ENCODE data around the gene DHRSX.
"Not testable (repeated sequence)": the region's sequence is repeated elsewhere in the genome, so short reads cannot be mapped to it uniquely, and the experiment has no call there.

DHRSX gene

DNA sequence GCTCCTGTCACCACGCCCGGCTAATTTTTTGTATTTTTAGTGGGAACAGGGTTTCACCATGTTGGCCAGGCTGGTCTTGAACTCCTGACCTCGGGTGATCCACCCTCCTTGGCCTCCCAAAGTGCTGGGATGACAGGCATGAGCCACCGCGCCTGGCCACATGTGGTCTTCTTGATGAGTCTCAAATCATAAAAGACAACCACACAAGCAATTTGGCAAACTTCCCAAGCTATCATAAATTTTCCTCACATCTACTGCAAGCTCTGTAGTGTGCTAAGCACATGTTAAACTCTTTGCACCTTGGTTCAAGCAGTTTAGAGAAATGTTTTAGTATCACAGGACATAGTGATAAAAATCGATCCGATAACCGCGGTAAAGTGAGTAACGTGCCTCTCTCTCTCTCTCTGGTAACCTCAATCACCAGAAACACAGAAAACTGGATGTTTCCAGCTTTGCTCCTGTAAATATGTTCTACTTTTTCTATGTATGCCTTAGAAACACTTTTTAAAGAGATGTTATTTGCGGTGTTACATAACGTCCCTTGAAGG, 256.8 kb downstream of the DHRSX start:
- H3K4me3 Mint-ChIP-seq: no peak overlapping the region
- H3K4me1 Mint-ChIP-seq (ENCODE audit: low read depth): no peaks in the 10 kb centered on the region
- H3K36me3 Mint-ChIP-seq (ENCODE audit: low read depth): peaks cover 2% of the 10 kb centered on the region
- DNase-seq (ENCODE audit: low spot score): no peak
- H3K27ac Mint-ChIP-seq: no peak overlapping the region
- peaks cover 8% of the 10 kb centered on the region for H3K9me3 Mint-ChIP-seq
- no peaks in the 10 kb centered on the region for H3K27me3 Mint-ChIP-seq (ENCODE audit: low read depth)

DNA sequence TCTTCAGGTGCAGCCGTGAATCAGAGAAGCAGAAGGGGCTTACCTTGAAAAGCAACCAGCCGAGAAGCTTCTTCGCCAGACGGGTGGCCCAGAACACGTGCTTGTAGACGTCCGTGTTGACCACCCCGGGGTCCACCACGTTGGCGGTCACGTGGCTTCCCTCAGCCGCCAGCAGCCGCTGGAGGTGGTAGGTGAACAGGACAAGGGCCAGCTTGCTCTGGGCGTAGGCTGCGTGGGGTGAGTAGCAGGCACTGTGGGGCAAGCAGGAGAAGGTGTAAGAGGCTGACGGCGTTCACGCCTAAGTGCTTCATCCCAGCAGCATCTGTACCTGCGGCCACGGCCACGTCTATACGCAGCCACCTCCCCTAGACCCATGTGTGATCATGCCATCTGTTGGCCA, 257.8 kb downstream of the DHRSX start:
- Mint-ChIP-seq H3K9me3 (peaks cover 3% of the 10 kb centered on the region), H3K4me3 (no peak overlapping the region), H3K27me3 (ENCODE audit: low read depth) (no peaks in the 10 kb centered on the region), H3K27ac (no peak overlapping the region), H3K4me1 (ENCODE audit: low read depth) (no peaks in the 10 kb centered on the region), H3K36me3 (ENCODE audit: low read depth) (peaks cover 2% of the 10 kb centered on the region)
- no peak for DNase-seq (ENCODE audit: low spot score)

DNA sequence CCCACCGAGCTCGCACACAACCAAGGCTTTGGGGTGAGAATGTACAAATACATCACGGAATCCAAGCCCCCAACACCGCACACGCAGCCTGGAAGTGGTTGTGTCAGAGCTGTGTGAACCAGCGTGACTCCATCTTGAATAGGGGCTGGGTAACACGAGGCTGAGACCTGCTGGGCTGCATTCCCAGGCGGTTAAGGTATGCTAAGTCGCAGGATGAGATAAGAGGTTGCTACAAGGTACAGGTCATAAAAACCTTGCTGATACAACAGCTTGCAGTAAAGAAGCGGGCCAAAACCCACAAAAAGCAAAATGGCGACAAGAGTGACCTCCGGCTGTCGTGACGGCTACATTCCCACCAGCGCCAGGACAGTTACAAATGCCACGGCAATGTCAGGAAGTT, 258.4 kb downstream of the DHRSX start:
- Mint-ChIP-seq H3K36me3 (ENCODE audit: low read depth) (peaks cover 2% of the 10 kb centered on the region), H3K4me3 (no peak overlapping the region), H3K27me3 (ENCODE audit: low read depth) (no peaks in the 10 kb centered on the region), H3K9me3 (peaks cover 3% of the 10 kb centered on the region), H3K27ac (no peak overlapping the region), H3K4me1 (ENCODE audit: low read depth) (no peaks in the 10 kb centered on the region)
- DNase-seq (ENCODE audit: low spot score): no peak

DNA sequence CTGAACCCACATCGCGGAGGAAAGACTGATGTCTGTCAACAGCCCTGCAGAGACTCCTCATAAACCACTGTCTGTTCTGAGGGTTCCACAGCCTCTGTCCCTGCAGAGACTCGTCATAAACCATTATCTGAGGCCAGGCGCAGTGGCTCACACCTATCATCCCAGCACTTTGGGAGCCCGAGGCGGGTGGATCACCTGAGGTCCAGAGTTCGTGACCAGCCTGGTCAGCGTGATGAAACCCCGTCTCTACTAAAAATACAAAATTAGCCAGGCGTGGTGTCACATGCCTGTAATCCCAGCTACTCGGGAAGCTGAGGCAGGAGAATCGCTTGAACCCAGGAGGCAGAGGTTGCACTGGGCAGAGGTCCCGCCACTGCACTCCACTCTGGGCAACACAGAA, 259.3 kb downstream of the DHRSX start:
- H3K27me3 Mint-ChIP-seq (ENCODE audit: low read depth); H3K36me3 Mint-ChIP-seq (ENCODE audit: low read depth); H3K4me1 Mint-ChIP-seq (ENCODE audit: low read depth); DNase-seq (ENCODE audit: low spot score); H3K9me3 Mint-ChIP-seq; H3K27ac Mint-ChIP-seq; H3K4me3 Mint-ChIP-seq: not testable (repeated sequence)

DNA sequence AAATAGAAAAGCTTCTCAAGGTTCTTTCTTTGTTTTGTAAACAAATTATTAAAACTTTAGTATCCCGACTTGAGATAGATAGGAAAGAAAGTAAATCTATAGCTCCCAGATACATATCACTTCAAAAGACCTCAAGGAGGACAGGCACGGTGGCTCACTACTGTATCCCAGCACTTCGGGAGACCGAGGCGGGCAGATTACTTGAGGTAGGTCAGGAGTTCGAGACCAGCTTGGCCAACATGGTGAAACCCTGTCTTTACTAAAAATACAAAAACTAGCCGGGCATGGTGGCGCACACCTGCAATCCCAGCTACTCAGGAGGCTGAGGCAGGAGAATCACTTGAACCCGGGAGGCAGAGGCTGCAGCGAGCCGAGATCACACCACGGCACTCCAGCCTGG, 260.0 kb downstream of the DHRSX start:
- not testable (repeated sequence) for DNase-seq (ENCODE audit: low spot score); H3K27me3 Mint-ChIP-seq (ENCODE audit: low read depth); H3K4me1 Mint-ChIP-seq (ENCODE audit: low read depth); H3K36me3 Mint-ChIP-seq (ENCODE audit: low read depth); H3K9me3 Mint-ChIP-seq; H3K27ac Mint-ChIP-seq; H3K4me3 Mint-ChIP-seq

DNA sequence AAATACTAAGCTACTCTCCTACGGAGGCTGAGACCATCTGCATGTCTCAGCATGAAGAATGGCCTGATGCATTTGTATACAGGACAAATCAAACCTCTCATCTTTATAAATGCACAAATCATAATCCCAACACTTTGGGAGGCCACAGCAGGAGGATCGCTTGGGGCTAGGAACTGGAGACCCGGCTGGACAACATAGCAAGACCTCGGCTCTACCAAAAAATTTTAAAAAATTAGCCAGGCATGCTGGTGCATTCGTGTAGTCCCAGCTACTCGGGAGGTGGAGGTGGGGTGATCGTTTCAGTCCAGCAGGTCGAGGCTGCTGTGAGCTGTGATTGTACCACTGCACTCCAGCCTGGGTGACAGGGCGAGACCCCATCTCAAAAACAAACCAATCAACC, 262.8 kb downstream of the DHRSX start:
- Mint-ChIP-seq H3K27me3 (ENCODE audit: low read depth) (no peaks in the 10 kb centered on the region), H3K27ac (no peak overlapping the region), H3K9me3 (no peaks in the 10 kb centered on the region), H3K4me1 (ENCODE audit: low read depth) (peaks cover 7% of the 10 kb centered on the region), H3K36me3 (ENCODE audit: low read depth) (no peaks in the 10 kb centered on the region), H3K4me3 (no peak overlapping the region)
- DNase-seq (ENCODE audit: low spot score): no peak

DNA sequence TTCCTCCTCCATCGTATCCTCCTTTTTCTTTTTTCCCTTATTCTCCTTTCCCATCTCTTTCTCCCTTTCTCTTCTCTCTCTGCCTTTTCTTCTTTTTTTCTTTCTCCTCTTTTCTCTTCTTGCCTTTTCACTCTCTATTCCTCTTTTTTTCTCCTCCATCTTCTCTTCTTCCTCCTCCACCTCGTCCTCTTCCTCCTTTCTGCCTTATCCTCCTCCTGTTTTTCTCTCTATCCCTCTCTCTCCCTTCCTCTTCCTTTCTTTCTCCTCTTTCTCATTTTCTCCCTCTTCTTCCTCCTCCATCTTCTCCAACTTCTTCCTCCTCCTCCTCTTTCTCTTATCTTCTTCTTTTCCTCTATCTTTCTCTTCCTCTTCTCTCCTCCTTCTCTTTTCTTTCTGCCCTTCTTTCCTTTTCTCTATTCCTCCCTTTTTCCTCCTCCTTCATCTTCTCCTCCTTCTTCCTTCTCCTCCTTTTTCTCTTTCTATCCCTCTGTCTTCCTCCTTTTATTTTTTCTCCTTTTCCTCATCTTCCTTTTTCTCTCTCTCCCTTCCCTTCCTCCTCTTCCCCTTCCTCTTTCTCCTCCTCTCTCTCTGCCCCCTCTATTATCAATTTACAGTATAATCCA, 269.1 kb downstream of the DHRSX start:
- Mint-ChIP-seq H3K27me3 (ENCODE audit: low read depth) (no peaks in the 10 kb centered on the region), H3K4me1 (ENCODE audit: low read depth) (peaks cover 10% of the 10 kb centered on the region), H3K36me3 (ENCODE audit: low read depth) (peaks cover 20% of the 10 kb centered on the region), H3K4me3 (no peak overlapping the region), H3K9me3 (peaks cover 40% of the 10 kb centered on the region), H3K27ac (no peak overlapping the region)
- DNase-seq (ENCODE audit: low spot score): no peak

DNA sequence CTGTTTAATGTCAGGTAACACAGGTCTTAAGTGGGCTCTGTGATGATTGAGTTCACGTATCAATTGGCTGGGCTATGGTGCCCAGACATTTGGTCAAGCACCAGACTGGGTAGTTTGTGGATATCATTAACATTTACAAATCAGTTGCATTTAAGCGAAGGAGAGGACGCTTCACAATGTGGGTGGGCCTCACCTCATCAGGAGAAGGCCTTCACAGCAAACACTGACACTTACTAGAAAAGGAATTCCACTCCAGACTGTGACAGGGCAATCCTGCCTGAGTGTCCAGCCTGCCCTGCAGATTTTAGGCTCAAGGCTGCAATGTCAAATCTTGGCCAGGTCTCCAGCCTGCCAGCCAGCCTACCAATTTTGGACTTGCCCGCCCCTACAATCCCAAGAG, 270.3 kb downstream of the DHRSX start:
- Mint-ChIP-seq H3K36me3 (ENCODE audit: low read depth) (peaks cover 24% of the 10 kb centered on the region), H3K4me1 (ENCODE audit: low read depth) (peaks cover 10% of the 10 kb centered on the region), H3K27me3 (ENCODE audit: low read depth) (no peaks in the 10 kb centered on the region), H3K4me3 (no peak overlapping the region), H3K9me3 (peaks cover 46% of the 10 kb centered on the region), H3K27ac (no peak overlapping the region)
- DNase-seq (ENCODE audit: low spot score): no peak

DNA sequence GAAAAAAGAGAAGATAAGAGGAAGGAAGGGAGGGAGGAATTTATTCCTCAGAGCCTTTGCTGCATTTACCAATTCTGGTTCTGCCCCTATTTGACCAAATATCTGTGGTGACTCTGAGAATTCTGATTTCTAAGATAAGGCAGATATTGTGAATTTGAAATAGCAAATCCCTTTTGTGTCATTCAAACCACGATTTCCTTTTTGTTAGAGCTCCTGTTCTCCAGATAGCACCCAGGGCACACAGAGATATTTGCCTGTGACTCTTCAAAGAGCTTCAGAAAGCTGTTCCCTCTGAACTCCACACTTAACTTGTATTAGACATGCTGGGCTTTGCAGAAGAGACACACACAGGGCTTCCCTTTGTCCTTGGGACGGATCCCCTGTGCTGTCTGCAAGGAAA, 272.2 kb downstream of the DHRSX start:
- H3K4me3 Mint-ChIP-seq: no peak overlapping the region
- peaks cover 32% of the 10 kb centered on the region for H3K36me3 Mint-ChIP-seq (ENCODE audit: low read depth)
- H3K27me3 Mint-ChIP-seq (ENCODE audit: low read depth): no peaks in the 10 kb centered on the region
- peaks cover 63% of the 10 kb centered on the region for H3K9me3 Mint-ChIP-seq
- no peak overlapping the region for H3K27ac Mint-ChIP-seq
- peaks cover 9% of the 10 kb centered on the region for H3K4me1 Mint-ChIP-seq (ENCODE audit: low read depth)
- no peak for DNase-seq (ENCODE audit: low spot score)

DNA sequence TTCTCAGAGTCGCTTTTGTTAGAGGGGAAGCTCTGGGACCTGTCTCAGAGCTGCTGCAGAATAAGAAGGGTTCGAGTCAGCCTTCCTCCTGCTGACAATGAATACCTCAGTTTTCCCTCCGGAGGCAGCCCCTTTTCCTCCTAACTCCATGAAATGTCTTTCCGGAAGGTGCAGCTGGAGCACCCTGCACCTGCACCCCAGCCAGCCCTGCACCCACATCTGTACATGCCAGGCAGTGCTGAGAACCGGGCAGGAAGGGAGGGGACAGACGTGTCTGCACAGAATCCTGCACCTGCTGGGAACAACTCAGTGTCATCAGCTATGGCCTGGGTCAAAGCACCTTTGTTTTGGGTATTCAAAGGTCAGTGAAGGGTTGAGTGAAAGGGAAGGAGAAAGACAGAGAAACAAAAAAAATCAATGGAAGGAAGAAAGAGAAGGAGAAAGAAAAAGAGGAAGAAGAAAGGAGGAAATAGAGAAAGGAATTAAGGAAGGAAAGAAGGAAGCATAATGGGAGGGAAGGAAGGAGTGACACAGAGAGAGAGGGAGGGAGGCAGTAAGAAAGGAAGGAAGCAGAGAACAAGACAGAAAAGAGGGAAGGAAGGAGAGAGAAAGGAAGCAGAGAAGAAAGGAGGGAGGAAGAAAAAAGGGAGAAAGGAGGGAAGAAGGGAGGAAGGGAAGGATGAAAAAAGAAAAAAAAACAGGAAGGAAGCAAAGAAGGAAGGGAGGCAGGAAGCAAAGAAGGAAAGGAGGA, 273.7 kb downstream of the DHRSX start:
- H3K4me3 Mint-ChIP-seq: no peak overlapping the region
- peaks cover 1% of the 10 kb centered on the region for H3K4me1 Mint-ChIP-seq (ENCODE audit: low read depth)
- peaks cover 35% of the 10 kb centered on the region for H3K36me3 Mint-ChIP-seq (ENCODE audit: low read depth)
- DNase-seq (ENCODE audit: low spot score): no peak
- peaks cover 72% of the 10 kb centered on the region for H3K9me3 Mint-ChIP-seq
- H3K27me3 Mint-ChIP-seq (ENCODE audit: low read depth): no peaks in the 10 kb centered on the region
- peak overlapping the region; percentile 53 for H3K27ac Mint-ChIP-seq

DNA sequence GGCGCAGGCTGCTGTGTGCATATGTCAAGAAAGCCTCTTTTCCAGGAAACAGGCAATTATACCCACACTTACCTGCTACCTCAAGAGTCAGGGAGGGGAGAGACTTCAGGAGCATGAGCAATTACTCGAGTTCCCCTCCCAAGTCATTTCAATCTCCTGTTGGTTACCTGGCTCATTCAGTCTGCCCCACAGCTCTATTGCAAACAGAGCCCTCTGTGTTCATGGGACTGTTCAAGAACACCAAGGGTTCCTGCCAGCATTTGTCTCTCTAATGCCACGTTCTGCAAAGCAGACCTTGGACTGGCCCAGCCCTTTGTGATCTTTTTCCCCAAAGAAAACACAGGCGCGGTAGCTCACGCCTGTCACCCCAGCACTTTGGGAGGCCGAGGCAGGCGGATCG, 274.6 kb downstream of the DHRSX start:
- DNase-seq (ENCODE audit: low spot score): no peak
- Mint-ChIP-seq H3K27me3 (ENCODE audit: low read depth) (no peaks in the 10 kb centered on the region), H3K4me3 (no peak overlapping the region), H3K36me3 (ENCODE audit: low read depth) (peaks cover 27% of the 10 kb centered on the region), H3K27ac (no peak overlapping the region), H3K9me3 (peaks cover 68% of the 10 kb centered on the region), H3K4me1 (ENCODE audit: low read depth) (peaks cover 1% of the 10 kb centered on the region)

DNA sequence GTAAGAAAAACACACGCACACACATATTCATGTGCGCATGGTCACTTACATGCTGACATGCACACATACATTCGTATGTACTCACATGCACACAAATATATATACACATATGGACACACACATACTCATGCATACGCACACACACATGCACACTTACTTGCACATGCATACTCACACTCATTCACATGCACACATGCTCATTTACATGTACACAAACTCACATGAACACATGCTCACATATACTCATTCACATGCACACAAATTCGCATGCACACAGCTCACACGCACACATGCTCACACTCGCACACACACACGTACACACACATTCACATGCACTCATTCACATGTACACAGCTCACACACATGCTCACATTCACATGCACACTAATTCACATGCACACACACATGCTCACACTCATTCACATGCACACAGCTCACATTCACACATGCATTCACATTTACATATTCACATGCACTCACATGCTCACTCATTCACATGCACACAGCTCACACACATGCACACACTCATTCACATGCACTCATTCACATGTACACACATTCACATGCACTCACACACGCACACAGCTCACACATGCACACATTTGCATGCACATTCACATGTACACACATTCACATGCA, 276.1 kb downstream of the DHRSX start:
- Mint-ChIP-seq H3K27ac (no peak overlapping the region), H3K4me3 (no peak overlapping the region), H3K27me3 (ENCODE audit: low read depth) (no peaks in the 10 kb centered on the region), H3K9me3 (peaks cover 66% of the 10 kb centered on the region), H3K4me1 (ENCODE audit: low read depth) (peaks cover 1% of the 10 kb centered on the region), H3K36me3 (ENCODE audit: low read depth) (peaks cover 28% of the 10 kb centered on the region)
- no peak for DNase-seq (ENCODE audit: low spot score)

DNA sequence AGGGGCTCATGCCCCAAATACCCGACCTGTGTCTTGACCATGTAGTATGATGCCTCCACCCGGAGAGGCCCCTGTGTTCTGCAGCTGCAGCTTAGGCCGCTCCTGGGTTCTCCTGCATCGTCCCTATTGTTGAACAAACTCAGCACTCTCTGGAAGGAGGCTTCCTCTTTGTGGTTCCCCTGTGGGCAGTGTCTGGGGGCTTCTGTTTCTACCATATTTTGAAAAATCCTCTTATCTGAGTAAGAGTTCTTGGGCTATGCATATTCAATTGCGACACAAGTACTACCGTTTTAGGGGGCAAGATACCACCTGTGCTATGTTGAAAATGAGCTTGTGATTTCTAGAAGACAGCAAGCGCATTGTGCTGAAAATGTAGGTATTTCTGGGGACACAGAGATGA, 276.6 kb downstream of the DHRSX start:
- Mint-ChIP-seq H3K4me1 (ENCODE audit: low read depth) (no peaks in the 10 kb centered on the region), H3K27ac (no peak overlapping the region), H3K4me3 (no peak overlapping the region), H3K9me3 (peaks cover 65% of the 10 kb centered on the region), H3K27me3 (ENCODE audit: low read depth) (no peaks in the 10 kb centered on the region), H3K36me3 (ENCODE audit: low read depth) (peaks cover 24% of the 10 kb centered on the region)
- no peak for DNase-seq (ENCODE audit: low spot score)

DNA sequence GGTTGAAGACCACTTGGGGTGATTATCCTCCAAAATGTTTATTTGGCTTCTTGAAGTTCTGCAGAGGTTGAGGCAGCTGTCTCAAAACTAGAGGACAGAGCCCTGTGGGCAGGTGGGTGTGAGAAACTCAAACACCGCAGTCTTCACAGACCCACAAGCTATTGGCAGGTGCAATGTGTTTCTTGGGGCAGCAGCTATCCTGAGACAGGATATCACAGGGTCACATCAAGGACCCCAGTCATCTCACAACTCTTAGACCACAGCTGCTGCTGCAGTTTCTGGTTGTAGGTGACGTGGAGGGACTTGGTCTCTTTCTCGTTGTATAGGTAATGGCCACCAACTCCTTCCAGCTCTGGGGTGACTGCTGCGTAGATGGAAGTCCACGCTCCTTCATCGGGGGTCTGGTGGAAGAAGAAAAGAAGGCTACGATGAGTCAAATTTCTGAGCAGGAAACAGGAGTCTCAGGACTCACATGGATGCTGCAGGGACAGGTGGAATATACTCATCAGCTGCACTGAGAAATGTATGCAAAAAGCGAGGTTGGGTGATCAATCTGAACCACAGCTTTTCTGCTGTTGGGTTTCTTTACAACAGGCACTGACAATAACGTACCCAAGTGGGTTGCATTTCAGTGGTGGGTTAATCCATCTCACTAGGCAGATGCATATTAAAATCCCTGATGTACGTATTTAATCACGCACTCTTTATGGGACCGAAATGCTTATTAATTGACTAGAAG, 279.8 kb downstream of the DHRSX start:
- H3K36me3 Mint-ChIP-seq (ENCODE audit: low read depth): peaks cover 19% of the 10 kb centered on the region
- H3K4me3 Mint-ChIP-seq: no peak overlapping the region
- H3K4me1 Mint-ChIP-seq (ENCODE audit: low read depth): no peaks in the 10 kb centered on the region
- H3K27me3 Mint-ChIP-seq (ENCODE audit: low read depth): no peaks in the 10 kb centered on the region
- H3K27ac Mint-ChIP-seq: no peak overlapping the region
- H3K9me3 Mint-ChIP-seq: peaks cover 76% of the 10 kb centered on the region
- DNase-seq (ENCODE audit: low spot score): no peak

Measured in T-helper 2 cell treated with Interferon-gamma antibody and Interleukin-4, amounts not matched to agents 5 μg/mL and 100 μg/mL, for 36 hours (primary cell).